GM18498 (cell line): ENCODE measurements around the gene LRRC4B.
"Not testable (repeated sequence)": the region's sequence is repeated elsewhere in the genome, so short reads cannot be mapped to it uniquely, and the experiment has no call there.

Experiments
- ATAC-seq: cut with Tn5 transposase; IDR thresholded peaks from one replicate; pipeline ENCODE4 v1.9.1; 2021; ENCODE audit warnings: mild to moderate bottlenecking, moderate library complexity; ENCODE audit not compliant: unreplicated experiment

The LRRC4B gene, protein sequence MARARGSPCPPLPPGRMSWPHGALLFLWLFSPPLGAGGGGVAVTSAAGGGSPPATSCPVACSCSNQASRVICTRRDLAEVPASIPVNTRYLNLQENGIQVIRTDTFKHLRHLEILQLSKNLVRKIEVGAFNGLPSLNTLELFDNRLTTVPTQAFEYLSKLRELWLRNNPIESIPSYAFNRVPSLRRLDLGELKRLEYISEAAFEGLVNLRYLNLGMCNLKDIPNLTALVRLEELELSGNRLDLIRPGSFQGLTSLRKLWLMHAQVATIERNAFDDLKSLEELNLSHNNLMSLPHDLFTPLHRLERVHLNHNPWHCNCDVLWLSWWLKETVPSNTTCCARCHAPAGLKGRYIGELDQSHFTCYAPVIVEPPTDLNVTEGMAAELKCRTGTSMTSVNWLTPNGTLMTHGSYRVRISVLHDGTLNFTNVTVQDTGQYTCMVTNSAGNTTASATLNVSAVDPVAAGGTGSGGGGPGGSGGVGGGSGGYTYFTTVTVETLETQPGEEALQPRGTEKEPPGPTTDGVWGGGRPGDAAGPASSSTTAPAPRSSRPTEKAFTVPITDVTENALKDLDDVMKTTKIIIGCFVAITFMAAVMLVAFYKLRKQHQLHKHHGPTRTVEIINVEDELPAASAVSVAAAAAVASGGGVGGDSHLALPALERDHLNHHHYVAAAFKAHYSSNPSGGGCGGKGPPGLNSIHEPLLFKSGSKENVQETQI

DNA sequence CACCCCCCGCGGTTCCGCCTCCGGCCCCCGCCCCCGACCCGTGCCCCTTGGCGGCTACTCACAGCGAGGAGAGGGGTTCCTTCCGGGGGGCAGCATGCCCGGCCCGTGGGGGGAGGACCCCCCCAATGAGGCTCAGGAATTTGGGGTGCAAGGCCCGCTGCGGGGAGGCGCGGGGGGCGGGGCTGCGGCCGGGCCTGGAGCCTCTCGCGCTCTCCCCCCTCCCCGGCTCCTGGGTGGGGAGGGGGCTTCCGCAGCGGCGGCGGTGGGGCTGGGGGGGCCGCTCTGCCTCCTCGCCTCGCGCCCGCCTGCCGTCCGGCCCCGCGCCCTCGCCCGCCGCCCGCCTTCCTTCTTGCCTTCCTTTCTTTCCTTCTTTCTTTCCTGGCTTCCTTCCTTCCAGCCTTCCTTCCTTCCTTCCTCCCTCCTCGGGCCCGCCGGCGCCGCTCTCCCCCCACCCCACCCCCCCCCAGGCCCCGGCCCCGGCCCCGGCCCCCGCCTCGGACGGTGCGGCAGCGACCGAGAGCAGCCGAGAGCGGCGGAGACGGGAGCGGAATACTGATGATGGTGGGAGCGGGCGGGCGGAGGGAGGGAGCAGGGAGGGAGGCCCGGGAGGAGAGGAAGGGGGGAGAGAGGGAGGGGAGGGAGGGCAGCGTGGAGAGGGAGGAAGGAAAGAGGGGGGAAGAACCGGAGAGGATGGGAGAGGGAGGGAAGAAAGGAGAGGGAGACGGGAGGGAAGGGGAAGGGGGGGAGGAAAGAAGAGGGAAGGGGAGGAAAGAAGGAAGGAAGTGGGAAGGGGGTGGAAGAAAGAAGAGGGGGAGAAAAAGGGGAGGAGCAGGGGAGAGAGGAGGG, at the start of gene LRRC4B:
LRRC4B (minus strand) TSS at position 554 of the 846 bp plus-strand sequence. CDS start 19,597 bp downstream, outside the sequence.
- ATAC-seq: no peak

DNA sequence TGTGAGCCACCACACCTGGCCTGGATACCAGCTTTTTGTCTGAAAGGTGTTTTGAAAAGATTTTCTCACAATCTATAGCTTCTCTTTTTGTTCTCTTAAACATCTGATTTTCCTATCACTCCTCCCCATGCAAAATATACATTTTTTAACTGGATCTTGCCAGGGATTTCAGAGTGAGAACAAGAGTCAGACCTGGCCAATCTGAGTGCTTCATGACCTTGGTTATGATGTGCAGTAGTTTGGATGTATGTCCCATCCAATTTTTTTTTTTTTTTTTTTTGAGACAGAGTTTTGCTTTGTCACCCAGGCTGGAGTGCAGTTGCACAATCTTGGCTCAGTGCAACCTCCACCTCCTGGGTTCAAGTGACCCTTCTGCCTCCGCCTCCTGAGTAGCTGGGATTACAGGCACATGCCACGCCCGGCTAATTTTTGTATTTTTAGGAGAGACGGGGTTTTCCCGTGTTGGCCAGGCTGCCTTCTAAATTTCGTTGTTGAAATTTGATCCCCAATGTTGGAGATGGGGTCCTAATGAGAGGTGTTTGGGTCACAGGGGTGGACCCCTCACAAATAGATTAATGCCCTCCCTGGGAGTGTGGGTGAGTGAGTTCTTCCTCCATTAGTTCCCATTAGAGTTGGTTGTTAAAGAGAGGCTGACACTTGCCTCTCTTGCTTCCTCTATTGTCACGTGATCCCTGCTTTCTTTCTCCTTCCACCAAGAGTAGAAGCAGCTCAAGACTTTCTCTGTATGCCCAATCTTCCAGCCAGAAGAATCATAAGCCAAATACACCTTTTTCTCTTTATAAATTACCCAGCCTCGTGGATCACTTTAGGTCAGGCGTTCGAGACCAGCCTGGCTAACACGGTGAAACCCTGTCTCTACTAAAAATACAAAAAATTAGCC, 44.5 kb upstream of the LRRC4B start:
- not testable (repeated sequence) for ATAC-seq

DNA sequence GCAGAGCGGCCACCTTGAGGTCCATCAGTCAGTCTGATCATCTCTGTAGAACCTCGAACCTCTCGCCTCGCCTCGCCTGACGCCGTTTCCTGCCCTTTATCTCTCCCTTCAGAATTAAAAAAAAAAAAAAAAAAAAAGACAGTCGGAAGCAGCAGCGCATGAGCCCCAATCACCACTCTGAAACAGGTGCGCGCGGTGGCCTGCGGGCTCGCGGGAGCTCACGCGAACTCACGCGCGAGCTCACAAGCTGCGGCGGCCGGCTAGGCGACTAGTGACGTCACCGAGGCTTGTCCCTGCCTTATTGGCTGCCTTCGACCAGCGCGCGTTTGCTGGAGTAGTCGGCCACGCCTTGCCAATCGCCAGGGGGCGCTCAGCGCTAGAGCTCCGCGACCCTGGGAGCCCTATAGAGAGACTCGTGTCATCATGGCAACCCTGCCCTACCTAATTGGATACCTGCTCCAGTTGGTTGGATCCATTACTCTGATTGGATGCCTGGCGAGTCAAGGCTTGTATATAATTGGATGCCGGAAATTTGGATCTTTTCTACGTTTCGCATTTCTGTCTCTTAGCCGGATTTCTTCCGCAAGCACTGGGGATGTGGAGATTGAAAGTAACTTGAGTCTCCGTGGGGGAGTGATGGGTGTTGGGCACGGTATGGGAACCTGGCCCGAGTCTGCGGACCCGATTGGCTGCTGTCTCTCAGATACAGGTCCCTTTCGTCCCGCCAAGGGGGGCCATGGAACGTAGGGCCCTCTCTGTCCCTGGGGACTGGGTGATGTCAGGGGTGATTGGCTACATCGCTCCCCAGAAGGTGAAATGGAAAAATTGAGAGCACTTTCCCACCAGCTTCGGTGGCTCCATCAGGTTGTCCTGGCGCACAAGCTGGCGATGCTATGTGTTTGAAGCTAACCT, 39.9 kb upstream of the LRRC4B start:
- no peak for ATAC-seq

DNA sequence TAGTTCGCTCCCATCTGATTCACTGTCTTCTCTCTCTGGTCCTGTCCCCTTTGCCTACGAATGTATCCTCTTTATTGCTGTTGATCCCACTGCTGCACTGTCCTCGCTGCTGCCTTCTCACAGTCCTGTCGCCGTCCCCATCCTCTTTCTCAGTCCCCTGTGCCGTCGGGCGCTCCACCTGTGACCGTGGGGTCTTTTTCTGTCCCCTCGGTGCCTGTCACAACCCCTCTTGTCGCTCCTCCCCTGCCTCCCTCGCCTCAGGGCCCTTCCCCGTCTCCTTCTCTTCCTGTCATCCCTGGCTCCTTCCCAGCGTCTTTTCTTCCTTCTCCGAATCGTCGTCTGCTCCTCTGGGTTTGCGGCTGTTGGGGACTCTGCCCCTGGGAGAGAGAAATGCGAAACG, 39.2 kb upstream of the LRRC4B start:
- ATAC-seq: no peak

DNA sequence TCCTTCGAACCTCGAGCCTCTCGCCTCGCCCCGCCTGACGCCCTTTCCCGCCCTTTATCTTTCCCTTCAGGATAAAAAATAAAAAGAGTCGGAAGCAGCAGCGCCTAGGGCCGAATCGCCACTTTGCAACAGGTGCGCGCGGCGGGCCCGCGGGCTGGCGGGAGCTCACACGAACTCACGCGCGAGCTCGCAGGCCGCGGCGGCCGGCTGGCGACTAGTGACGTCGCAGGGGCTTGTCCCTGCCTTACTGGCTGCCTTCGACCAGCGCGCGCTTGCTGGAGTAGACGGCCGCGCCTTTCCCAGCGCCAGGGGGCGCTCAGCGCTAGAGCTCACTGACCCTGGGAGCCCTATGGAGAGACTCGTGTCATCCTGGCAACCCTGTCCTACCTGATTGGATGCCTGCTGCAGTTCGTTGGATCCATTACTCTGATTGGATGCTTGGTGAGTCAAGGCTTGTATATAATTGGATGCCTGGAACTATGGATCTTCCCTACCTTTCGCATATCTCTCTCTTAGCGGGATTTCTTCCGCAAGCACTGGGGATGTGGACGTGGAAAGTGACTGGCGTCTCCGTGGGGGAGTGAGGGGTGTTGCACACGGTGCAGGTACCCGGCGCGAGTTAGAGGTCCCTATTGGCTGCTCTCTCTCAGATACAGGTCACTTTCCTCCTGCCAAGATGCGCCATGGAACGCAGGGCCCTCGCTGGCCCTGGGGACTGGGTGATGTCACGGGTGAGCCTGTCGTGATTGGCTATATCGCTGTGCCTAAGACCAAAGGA, 38.0 kb upstream of the LRRC4B start:
- ATAC-seq: not testable (repeated sequence)

DNA sequence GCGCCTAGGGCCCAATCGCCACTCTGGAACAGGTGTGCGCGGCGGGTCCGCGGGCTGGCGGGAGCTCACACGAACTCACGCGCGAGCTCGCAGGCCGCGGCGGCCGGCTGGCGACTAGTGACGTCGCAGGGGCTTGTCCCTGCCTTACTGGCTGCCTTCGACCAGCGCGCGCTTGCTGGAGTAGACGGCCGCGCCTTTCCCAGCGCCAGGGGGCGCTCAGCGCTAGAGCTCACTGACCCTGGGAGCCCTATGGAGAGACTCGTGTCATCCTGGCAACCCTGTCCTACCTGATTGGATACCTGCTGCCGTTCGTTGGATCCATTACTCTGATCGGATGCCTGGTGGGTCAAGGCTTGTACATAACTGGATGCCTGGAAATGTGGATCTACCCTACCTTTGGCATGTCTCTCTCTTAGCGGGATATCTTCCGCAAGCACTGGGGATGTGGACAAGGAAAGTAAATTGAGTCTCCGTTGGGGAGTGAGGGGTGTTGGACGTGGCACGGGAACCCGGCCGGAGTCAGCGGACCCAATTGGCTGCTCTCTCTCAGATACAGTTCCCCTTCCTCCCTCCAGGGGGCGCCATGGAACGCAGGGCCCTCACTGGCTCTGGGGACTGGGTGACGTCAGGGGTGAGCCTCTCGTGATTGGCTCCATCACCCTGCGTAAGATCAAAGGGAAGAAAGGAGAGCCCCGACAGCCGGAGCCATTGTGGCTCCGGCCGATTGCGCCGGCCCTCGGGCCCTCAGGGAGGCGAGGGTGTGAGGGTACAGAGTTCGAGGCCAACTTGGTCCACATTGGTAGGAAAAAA, 36.2 kb upstream of the LRRC4B start:
- ATAC-seq: not testable (repeated sequence)

DNA sequence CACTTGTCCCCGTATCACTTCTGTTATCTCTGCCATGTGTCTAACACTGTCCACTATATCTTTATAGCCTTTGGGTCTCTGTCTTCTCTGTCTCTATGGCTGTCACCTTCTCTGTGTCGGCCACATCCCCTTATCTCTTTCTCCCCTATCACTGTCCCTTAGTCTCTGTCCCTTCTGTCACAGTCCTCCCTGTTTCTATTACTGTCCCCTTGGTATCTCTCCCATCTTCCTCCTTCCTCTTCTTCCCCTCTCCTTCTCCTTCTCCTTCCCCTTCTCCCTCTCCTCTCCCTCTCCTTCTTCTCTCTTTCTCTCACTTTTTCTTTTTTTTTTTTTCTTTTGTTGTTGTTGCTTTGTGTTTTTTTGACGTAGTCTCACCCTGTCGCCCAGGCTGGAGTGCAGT, 34.7 kb upstream of the LRRC4B start:
- ATAC-seq: no peak

DNA sequence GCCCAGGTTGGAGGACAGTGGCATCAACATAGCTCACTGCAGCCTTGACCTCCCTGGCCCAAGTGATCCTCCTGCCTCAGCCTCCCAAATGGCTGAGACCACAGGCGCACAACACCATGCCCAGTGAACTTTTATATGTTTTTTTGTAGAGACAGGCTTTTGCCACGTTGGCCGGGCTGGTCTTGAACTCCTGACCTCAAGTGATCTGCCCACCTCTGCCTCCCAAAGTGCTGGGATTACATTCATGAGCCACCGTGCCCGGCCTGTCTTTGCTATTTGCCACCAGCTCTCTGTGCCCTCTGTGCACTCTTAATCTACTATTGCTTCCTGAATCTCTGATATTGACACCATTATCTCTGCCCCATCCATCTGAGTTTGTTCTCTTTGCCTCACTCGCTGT, 34.3 kb upstream of the LRRC4B start:
- no peak for ATAC-seq

DNA sequence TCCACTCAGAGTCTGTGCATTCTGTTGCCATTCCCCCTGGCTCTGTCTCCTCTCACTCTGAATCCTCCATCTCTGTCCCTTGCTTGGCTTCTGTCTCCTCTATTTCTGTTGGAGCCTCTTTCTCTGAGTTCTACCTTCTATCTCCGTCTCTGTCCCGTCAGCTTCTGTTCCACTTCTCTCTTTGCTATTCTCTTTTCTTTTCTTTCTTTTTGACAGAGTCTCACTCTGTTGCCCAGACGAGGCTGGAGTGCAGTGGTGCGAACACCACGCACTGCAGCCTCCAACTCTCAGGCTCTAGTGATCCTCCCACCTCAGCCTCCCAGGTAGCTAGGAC, 33.8 kb upstream of the LRRC4B start:
- ATAC-seq: no peak

DNA sequence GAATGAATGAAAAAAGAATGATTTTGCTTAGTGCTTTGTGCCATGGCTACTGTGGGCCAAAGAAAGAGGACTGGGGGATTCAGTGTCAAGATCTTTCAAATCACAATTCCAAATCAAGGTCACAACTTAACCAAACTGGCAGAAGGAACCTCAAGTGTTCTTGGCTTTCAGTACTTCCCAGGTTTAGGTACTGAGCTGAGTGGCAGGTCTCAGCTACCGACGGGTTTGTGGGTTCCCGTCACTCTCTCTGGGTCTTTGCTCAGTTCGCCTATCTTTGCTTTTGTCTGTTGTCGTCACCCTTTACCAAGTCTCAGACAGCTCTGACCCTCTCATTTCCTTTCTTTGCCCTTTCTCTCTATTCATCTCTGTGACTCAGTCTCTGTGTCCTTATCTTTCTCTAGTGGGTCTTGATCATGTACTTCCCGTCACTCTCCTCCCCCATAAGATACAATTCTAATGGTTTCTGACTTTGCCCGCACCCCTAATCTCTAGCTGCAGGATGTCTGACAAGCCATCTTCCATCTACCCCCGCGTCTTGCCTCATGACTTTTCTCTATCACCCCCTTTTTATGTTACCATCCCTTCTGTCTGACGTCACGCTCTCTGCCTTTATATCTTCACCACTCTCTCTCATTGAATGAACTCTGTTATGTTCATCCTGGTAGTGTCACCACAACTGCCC, 33.3 kb upstream of the LRRC4B start:
- ATAC-seq: no peak

DNA sequence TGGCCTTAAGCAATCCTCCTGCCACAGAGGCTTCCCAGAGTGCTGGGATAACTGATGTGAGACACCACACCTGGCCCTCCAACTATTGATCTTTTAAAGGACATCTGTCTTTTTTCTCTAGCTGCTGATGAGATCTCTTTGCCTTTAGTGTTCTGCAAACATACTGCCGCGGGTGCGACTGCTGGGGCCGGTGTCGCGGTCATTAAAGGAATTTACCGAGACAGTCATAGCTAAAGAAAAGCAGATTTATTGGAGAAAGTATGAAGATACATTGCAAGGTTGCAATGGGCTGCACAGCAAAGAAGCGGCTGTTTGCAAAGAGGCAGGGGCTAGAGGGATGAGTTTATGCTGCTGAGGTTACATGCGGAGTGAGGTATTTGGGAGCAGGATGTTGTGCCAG, 31.2 kb upstream of the LRRC4B start:
- no peak for ATAC-seq

DNA sequence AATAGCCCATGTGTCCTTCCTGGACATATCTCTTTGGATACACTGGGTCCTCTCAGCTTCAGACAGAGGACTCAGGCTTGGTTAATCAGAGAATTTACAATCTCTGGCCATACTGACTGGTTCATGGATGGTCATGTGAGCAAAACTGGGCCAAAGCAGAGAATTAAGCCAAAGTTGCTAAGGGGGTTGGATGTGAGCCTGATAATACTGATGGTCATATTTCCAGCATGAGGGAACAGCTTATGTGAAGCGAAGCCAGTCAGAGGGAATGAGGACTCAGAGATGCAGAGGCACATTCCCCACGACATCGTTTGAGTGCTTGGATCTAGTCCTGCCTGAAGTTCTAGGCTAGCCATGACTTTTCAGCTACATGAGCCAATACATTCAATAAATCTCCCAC, 22.0 kb upstream of the LRRC4B start:
- no peak for ATAC-seq

DNA sequence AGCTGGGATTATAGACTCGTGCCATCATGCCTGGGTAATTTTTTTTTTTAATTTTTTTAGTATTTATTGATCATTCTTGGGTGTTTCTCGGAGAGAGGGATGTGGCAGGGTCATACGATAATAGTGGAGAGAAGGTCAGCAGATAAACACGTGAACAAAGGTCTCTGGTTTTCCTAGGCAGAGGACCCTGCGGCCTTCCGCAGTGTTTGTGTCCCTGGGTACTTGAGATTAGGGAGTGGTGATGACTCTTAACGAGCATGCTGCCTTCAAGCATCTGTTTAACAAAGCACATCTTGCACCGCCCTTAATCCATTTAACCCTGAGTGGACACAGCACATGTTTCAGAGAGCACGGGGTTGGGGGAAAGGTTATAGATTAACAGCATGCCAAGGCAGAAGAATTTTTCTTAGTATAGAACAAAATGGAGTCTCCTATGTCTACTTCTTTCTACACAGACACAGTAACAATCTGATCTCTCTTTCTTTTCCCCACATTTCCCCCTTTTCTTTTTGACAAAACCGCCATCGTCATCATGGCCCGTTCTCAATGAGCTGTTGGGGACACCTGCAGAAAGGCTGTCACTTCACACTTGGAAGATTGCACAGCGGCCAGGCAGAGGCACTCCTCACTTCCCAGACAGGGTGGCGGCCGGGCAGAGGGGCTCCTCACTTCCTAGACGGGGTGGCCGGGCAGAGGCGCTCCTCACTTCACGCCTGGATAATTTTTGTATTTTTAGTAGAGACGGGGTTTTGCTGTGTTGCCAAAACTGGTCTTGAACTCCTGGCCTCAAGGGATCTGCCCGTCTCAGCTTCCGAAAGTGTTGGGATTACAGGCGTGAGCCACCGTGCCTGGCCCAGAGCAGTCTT, 13.8 kb upstream of the LRRC4B start:
- not testable (repeated sequence) for ATAC-seq

DNA sequence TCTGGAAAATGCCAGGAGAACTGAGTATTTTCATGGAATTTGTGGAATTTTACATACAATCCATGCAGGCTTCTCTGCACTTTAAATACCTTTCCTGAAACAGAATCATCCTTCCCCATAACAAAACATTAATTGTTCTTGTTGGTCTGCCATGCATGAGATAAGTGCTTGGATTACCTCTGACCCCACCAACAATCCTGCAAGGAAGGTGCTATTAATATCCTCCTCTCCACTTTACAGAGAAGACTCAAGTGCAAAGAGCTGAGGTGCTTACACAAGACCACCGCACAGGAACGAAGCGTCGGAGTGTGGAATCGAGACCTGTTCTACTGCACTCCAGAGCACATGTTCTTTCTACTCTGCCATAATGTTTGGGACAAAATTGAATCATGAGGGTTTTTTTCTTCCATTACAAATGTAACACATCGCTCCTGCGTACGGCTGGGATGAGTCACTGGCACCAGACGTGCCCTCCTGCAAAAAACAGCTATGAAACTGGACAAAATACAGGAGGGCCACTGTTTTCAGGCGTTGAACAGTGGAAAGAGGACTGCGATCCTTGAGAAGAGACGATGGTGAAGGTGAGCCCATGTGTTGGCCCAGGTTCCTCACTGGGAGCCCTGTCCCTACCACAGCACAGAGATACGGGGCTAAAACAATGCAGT, 12.9 kb upstream of the LRRC4B start:
- no peak for ATAC-seq

DNA sequence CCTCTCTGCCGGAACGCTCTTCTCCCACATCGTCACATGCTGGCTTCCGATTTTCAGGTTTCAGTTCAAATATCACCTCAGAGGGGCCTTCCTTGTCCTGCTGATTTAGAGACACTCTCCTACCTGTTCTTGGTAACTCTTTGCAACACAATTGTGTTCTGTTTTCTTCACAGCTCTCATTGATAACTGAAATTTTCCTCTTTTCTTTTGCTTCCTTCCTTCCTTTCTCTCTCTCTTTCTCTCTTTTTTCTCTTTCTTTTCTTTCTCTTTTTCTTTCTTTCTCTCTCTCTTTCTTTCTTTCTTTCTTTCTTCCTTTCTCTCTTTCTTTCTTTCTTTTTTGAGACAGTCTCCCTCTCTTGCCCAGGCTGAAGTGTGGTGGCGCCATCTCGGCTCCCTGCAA, 12.0 kb upstream of the LRRC4B start:
- no peak for ATAC-seq

DNA sequence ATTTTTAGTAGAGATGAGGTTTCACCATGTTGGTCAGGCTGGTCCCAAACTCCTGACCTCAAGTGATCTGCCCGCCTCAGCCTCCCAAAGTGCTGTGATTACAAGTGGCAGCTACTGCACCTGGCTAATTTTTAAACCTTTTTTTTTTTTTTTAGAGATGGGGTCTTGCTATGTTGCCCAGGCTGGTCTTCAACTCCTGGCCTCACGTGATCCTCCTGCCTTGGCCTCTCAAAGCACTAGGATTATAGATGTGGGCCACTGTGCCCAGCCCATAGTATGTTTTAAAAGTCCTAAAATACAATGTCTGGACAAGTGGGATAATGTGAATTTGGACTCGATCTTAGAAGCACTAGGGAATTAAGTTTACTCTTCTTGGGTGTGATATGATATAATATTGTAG, 8.5 kb upstream of the LRRC4B start:
- not testable (repeated sequence) for ATAC-seq
